Skeletal muscle tissue (tissue), 2 donors: ENCODE measurements around the gene DCPS. TPM values are rescaled to one million over a fixed set of nuclear protein-coding genes. Genes with fewer than 3 reads are reported as not detected.

ENCODE experiments used
- small RNA-seq: library from RNA; depleted of rRNA; stranded (forward); fragments of <200 nt; gene quantifications from one replicate; pipeline ENCODE3, GENCODE V24; 2014
- total RNA-seq: library from RNA; depleted of rRNA; stranded (reverse); fragments of >200 nt; gene quantifications from one replicate; pipeline ENCODE4 v1.2.3, GENCODE V29; 2014

The DCPS gene
- total RNA-seq, 1 donor from 2014 or later: 8.4 TPM

Small RNA genes within 50 kb of the gene (small RNA-seq; reads per million reads assigned to genes)
- not detected for gene AP001318.3

Other genes with a start within 250 kb of the DCPS start
- gene CDON, start 241.2 kb upstream of the DCPS start, total RNA-seq: 28.7 TPM
- gene RPUSD4, start 92.4 kb upstream of the DCPS start, total RNA-seq: 57.9 TPM
- gene FAM118B, start 92.3 kb upstream of the DCPS start, total RNA-seq: 14.1 TPM
- 20.9 TPM for gene SRPRA, start 35.2 kb upstream of the DCPS start, total RNA-seq
- gene FOXRED1, start 34.9 kb upstream of the DCPS start, total RNA-seq: 12.5 TPM
- 3.1 TPM for gene TIRAP, start 21.0 kb upstream of the DCPS start, total RNA-seq
- gene ST3GAL4, start 51.6 kb downstream of the DCPS start, total RNA-seq: 20.9 TPM